Skin of body (tissue), 2 donors: ENCODE results near the gene AGAP1. TPM values are rescaled to one million over a fixed set of nuclear protein-coding genes. Genes with fewer than 3 reads are reported as not detected.
"Not testable (repeated sequence)": the region's sequence is repeated elsewhere in the genome, so short reads cannot be mapped to it uniquely, and the experiment has no call there.

Source experiments
- DNase-seq: peaks from one replicate; lab custom pipeline; 2025; lab: John Stamatoyannopoulos, UW
- total RNA-seq: library from RNA; depleted of rRNA; stranded (reverse); fragments of >200 nt; gene quantifications from one replicate; pipeline ENCODE4 v1.2.3, GENCODE V29; 2014

AGAP1 gene
- total RNA-seq, 1 donor from 2014 or later, result 25.6 TPM

GRCh38 chr2:235935773-235936172 is 441.9 kb downstream of the AGAP1 start:
- DNase-seq, result no peak

DNA sequence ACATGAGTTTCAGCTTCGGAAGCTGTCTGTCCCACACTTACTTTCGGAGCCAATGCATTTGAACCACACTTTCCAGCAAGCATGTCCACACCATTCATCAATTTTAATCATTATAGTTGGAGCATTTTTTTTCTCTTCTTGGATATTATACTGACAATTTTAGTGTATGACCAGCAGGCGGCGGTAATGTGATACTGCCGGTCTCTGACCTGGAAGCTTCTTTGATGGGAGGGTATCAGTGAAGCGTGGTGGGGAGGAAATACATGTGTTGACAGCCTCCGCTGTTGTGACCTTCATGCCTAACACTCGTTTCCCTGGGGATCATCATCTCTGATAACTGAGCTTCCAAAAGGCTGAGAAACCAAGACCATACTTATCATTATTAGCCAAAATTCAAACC is 442.6 kb downstream of the AGAP1 start:
- no peak for DNase-seq

DNA sequence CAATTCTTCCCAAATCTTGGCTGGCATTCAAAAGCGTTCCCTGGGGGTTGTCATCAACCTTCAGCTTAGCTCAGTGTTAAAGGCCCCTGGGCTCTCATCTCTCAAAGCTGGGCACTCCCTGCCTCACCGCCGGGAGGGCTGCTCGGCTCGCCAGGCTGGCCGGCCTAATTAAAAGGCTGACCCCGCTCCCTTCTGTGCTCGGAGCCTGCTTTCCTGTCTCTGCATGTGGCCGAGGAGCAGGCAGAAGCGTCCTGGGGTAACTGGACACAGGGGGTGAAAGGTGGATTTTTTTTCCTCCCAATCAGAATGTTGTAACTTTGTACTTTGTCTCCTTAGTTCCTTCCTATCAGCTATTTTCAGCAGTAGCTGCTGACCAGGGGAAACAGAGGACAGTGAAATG is 443.2 kb downstream of the AGAP1 start:
- DNase-seq, result no peak

DNA sequence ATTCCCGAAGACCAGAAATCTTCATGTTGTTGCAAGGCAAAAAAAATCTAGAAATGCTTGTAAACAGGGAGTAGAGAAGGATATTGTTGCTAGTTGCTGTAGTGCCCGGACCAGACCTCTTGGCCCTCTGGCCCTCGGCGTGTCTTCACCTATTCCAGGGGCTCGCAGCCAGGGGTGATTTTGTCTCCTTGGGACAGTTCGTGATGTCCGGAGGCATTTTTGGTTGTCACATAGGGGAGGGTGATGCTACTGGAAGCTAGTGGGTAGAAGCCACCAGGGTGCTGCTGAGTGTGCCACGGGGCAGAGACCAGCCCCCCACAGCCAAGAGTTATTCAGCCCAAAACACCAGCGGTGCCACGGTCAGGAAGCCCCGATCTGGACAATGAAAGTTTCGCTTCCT is 443.7 kb downstream of the AGAP1 start:
- DNase-seq, result no peak

GRCh38 chr2:235937936-235938335 is 444.1 kb downstream of the AGAP1 start:
- DNase-seq, result no peak

DNA sequence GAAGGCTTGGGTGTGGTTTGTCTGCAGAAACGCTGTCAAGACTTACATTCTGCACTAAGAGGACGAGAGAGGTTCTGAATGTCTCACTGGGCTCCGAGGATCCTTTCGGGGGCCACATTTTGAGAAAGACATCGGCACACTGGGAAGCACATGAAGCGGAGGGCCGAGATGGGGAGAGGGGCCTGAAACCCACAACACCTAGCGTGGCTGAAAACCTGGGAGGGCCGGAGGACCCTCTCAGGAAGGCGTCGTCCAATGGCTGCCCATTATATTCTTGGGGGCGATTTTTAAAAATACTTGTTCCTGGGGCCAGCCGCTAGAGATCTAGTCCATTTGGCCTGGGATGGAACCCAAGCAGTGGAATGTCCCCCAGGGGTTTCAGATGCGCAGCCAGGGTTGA is 444.8 kb downstream of the AGAP1 start:
- no peak for DNase-seq

GRCh38 chr2:235939471-235939870 is 445.6 kb downstream of the AGAP1 start:
- no peak for DNase-seq

- DNase-seq, result no peak
These were observed 446.5 kb downstream of the AGAP1 start for GRCh38 chr2:235940330-235940729.

DNA sequence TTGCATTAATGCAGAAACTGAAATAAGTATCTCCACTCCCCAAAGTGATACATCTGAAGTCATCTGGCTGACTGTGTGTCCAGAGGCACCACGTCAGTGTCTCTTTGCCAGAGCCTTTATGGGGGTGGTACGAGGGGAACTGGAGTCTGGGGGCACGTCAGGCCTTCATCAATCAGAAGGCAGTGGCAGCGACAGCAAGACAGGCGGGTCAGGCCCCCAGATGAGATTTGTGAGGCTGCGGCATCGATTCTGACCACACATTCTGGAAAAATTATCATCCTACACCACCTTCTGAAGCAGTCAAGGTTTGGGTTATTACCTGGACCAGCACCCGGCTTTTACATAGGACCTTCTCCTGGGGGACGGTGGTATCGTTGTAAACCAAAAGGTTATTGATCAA is 450.7 kb downstream of the AGAP1 start:
- no peak for DNase-seq

DNA sequence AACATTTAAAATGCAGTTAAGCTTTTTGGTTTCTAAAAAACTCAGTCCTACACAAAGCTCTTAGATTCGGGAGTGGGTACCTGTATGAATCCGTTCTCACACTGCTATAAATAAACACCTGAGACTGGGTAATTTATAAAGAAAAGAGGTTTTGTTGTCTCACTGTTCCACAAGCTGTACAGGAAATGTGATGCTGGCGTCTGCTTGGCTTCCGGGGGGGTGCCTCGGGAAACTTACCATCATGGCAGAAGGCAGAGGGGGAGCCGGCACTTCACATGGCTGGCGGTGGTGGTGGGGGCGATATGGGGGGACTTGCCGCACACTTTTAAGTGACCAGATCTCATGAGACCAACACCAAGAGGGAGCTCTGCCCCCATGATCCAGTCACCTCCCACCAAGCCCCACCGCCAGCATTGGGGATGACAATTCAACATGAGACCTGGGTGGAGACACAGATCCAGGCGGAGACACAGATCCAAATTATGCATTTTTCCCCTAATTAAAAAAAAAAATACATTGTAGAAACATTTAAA is 451.8 kb downstream of the AGAP1 start:
- DNase-seq, result no peak

- DNase-seq, result no peak
These were observed 452.7 kb downstream of the AGAP1 start for GRCh38 chr2:235946590-235946989.

GRCh38 chr2:235947055-235947454 is 453.2 kb downstream of the AGAP1 start:
- DNase-seq, result not testable (repeated sequence)

- no peak for DNase-seq
These were observed 456.0 kb downstream of the AGAP1 start for GRCh38 chr2:235949567-235950472.

GRCh38 chr2:235950473-235950809 is 456.6 kb downstream of the AGAP1 start:
- no peak for DNase-seq

- no peak for DNase-seq
These were observed 457.6 kb downstream of the AGAP1 start for GRCh38 chr2:235951493-235951892.

GRCh38 chr2:235951982-235952381 is 458.1 kb downstream of the AGAP1 start:
- DNase-seq, result no peak

DNA sequence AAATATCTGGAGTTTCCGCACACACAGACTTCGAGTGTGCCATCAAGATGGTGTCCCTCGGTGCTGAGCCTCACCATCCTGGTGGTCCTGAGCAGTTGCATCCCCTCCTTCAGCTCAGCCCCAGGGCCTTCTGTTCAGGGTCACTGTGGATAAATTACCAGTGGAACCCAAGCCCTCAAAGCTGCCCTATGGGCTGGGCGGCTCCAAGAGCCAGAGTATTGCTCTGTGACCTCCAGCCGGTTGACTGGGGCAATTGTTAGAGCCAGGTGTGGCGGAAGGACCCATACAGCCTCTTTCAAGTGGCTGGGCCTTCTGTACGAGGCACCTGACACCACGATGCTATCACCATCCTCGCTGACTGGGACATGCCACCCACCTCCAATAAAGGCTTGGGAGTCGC is 458.9 kb downstream of the AGAP1 start:
- DNase-seq, result no peak

DNA sequence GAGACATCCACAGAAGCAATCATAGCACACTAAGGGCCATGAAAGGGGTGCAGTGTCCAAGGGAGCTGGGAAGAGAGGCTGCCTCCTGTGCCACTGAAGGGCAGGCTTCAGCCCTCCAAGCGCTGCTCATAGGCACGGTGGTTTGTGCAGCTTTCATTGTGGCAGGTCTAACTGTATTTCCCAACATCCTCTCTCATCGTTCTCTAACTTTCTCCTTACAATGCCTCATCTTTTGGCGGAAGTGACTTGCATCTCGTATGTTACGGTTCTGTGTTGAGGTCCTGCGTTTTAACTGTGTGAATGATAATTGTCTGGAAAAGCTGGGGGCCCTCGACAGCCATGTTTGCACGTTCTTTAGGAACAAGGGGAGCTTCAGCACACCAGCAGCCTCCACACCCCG is 460.4 kb downstream of the AGAP1 start:
- DNase-seq, result no peak

DNA sequence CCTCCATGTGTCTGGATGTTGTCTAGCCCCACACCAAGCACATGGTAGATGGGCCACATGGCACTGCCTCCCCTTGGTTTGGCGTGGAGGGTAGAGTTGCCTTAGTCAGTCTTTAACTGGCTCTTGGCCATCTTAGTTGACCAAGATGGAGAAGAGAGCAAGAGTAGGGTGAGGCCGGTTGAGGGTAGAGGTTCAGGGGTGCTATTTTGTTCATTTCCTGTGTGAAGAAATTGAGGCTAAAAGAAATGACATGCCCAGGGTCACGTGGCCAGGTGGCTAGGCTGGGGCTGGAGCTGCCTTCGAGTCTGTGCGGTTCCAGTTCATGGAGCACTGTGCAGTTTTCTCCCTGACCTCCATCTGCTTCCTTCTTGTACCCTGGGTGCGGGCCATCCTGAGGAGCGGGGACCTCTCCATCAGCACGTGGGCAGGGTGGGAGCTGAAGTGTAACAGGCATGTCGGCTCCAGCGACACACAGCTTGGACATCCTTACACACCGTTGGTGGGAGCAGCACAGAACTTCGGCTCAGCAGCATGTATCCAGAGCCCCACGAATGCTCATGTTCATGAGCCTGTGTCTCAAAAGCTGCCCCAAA is 461.1 kb downstream of the AGAP1 start:
- no peak for DNase-seq

GRCh38 chr2:235955664-235956063 is 461.8 kb downstream of the AGAP1 start:
- DNase-seq, result no peak

DNA sequence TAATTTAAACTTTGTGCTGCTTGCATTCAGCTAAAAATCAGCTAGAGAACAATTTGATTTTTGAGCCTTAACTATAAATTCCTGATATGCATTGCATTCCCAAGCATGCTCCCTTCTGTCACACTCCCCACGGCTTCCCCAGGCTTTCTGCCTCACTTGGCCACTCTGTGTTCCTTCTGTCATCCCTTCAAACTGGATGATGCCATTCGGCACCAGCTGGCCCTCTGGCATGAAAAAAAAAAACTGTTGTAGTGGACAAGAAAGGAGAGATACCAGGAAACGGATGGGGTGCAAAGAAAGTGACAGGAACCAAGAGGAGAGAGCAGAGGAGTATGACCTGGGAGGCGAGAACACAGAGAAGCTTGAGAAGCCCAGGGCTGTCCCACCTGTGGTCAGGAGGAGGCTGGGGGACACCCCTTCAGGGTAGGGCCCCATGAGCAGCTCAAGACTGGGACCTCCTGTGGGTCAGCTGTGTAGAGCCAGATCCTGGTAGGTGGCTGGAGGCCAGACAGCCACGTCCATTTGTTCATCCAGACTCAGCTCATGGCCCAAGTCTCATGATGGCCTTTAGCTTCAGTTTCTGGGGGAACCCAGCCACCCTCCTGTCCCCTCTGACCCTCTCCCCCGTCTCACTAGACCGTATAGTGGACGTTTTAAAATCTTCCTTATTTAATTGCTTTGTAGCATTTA is 462.6 kb downstream of the AGAP1 start:
- no peak for DNase-seq

DNA sequence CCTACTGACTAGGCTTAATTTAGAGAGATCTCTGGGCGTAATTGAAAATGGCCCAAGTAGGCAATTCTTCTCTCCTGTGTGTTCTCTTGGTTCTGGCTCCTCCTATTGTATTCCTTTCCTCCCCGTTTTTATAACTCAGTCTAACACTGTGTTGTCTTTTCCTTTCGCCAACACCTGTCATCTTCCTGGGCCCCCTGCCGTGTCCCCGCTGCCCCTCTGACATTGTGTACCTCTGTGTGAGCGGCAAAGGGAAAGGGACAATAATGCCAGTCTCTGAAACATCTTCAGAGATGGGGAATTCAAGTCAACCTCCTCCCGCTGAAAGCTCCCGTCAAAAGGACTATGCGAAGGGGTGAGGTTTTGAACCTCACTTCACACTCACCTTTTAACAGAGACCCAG is 463.4 kb downstream of the AGAP1 start:
- DNase-seq, result no peak
